Ovary (tissue), 10 donors: ENCODE data around the gene CD3D. TPM values are rescaled to one million over a fixed set of nuclear protein-coding genes. Genes with fewer than 3 reads are reported as not detected.

Experiments
- DNase-seq, 5 donors: peaks; one replicate each; pipeline ENCODE4 v3.0.0-alpha.2; 2019 to 2020
- H3K27ac ChIP-seq, 2 donors: fragments of 200-600 bp; one replicate each; pipeline versions ENCODE4 v1.5.1 to v1.8.0; 2019 to 2022
- H3K27me3 ChIP-seq: fragments of 200-600 bp; one replicate; pipeline ENCODE4 v1.8.0; 2022
- H3K36me3 ChIP-seq: fragments of 200-600 bp; sonication (generic); one replicate; pipeline ENCODE4 v1.5.1; 2019
- H3K4me1 ChIP-seq: one replicate; pipeline ENCODE4 v1.8.1; 2013; ENCODE audit warnings: mild to moderate bottlenecking, moderate library complexity; ENCODE audit not compliant: insufficient read depth
- H3K4me3 ChIP-seq: fragments of 200-600 bp; sonication (generic); one replicate; pipeline ENCODE4 v1.5.1; 2017
- H3K9me3 ChIP-seq, 2 donors: fragments of 200-600 bp in 1 of 2; sonication (generic) in 1 of 2; one replicate each; pipeline versions ENCODE4 v1.5.1 to v1.8.1; 2013 to 2019; ENCODE audit warnings: mild to moderate bottlenecking in 1 of 2, moderate library complexity in 1 of 2
- EP300 ChIP-seq: sonication (generic); formaldehyde crosslinking; IDR thresholded peaks from one replicate; pipeline ENCODE4 v1.6.1; 2017; ENCODE audit warnings: antibody characterized with exemption
- POLR2A ChIP-seq: fragments of 450-650 bp; IDR thresholded peaks from one replicate; pipeline ENCODE4 v1.6.1; 2017; ENCODE audit warnings: antibody characterized with exemption, mild to moderate bottlenecking, moderate library complexity
- WGBS, 3 donors: extraction: QIAGEN DNeasy Blood & Tissue Kit in 1 of 3; methylation state at CpG; one replicate each; pipeline versions ENCODE4 v1.1.5 to v1.1.7; 2013 to 2017; 5-methylcytosine and 5-hydroxymethylcytosine counted together
- intact Hi-C, 4 donors: fragments of 100-400 bp; cut with DNase I; formaldehyde crosslinking; loops; one replicate each; pipeline versions ENCODE4 v1.11.0 to v1.15.1; 2022 to 2023
- long read RNA-seq, 3 donors: library from polyadenylated mRNA in 2 of 3; unstranded in 2 of 3; transcript quantifications; one replicate each; pipeline ENCODE4 v2.0.0 and lab custom pipeline, GENCODE V29; 2021 to 2026
- polyA plus RNA-seq, 2 donors: library from polyadenylated mRNA; stranded (reverse); fragments of 200-250 nt in 1 of 2; fragments of 350-450 nt in 1 of 2; fragmentation: Illumina TruSeq in 1 of 2; extraction: RNeasy Lipid Tissue Mini Kit (QIAGEN cat#74804) in 1 of 2; gene quantifications; one replicate each; pipeline ENCODE4 v1.2.3, GENCODE V29; 2013 to 2014
- total RNA-seq, 7 donors: library from RNA; depleted of rRNA in 2 of 7; stranded (reverse); fragments of >200 nt in 2 of 7; fragmentation: NEBNext Ultra II Directional in 3 of 7; extraction: Animal tissue kit (Norgen Biotek cat#: 25700) in 3 of 7; gene quantifications; one replicate each; pipeline versions ENCODE4 v1.1.0 to v1.2.4, GENCODE V29; 2016 to 2023
- TF ChIP-seq, protein P1 (sequence below), 3 donors: fragments of 450-650 bp in 2 of 3; fragments of 200-600 bp in 1 of 3; IDR thresholded peaks; one replicate each; pipeline versions ENCODE4 v1.5.1 to v1.8.0; 2016 to 2022; ENCODE audit warnings: antibody characterized with exemption in 3 of 3, mild to moderate bottlenecking in 1 of 3
- donor health status: DM: no; HTN: no; CAD: no; lungs with moderate emphysema.
- donor health status: DM: no; HTN: no; CAD: no.
- donor health status: Bipolar disorder and iron deficiency.
- donor health status: DM: yes; HTN: yes; CAD: no.
- donor health status: DM: no; HTN: no; CAD: no.
- donor health status: DM: yes; HTN: yes; CAD: no.

Gene CD3D
- total RNA-seq (1 to 10 TPM in 4 of 7 donors, under 1 TPM in 2, not detected in 1; 0.47 to 7.7 (median 1.4) TPM), polyA plus RNA-seq (10 to 100 TPM in 1 of 2 donors, under 1 TPM in 1; 0.85 to 11.6 TPM)
- long read RNA-seq, donor 1 = 0 reads
- long read RNA-seq, donor 2 = 0 reads
- long read RNA-seq, donor 3, partial matches to known transcripts = 0 of 1 reads
- long read RNA-seq, donor 3, other reads (novel, unspliced or antisense) = 0 of 1 reads

DNA sequence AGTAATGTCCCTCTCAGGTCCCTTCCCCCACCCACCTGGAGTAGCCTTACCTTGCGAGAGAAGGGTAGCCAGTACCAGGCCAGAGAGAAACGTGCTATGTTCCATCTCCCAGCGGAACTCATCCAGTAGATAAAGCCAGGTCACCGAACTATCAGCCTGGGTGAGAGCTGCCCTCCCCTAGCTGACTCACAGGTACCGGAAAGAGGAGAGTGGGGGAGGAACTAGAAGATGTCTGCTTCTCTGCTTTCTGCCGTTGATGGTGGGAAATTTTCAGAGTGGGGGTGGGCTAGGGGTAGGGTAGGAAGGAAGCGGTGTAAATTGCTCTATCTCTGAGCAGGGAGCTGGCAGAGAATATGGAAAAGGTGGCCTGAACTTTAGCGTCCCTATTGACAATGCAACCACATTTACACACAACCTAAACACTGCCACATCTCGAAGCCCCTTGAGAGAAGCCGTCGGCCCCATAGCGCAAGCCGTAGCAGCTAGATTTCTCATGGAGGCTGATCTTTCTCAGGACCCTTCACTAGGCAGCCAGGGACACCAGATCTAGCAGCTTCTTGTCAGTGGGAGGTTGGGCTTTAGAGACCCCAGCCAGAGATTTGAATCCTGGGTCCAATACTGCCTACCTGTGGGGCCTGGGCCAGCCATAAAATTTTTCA, at the start of gene CD3D:
Gene CD3D (minus strand): TSS at position 203 of the 659 bp plus-strand sequence. CDS start 98 bp downstream, at position 105.
- H3K9me3 ChIP-seq = no peaks in the 10 kb centered on the region
- intact Hi-C loops = no loop called here
- H3K4me1 ChIP-seq = no peaks in the 10 kb centered on the region
- H3K4me3 ChIP-seq = no peak within 1 kb of the TSS
- no peaks in the 10 kb centered on the region for H3K27me3 ChIP-seq
- TF ChIP-seq EP300 (no peak), POLR2A (no peak)
- TF ChIP-seq, protein P1, sequence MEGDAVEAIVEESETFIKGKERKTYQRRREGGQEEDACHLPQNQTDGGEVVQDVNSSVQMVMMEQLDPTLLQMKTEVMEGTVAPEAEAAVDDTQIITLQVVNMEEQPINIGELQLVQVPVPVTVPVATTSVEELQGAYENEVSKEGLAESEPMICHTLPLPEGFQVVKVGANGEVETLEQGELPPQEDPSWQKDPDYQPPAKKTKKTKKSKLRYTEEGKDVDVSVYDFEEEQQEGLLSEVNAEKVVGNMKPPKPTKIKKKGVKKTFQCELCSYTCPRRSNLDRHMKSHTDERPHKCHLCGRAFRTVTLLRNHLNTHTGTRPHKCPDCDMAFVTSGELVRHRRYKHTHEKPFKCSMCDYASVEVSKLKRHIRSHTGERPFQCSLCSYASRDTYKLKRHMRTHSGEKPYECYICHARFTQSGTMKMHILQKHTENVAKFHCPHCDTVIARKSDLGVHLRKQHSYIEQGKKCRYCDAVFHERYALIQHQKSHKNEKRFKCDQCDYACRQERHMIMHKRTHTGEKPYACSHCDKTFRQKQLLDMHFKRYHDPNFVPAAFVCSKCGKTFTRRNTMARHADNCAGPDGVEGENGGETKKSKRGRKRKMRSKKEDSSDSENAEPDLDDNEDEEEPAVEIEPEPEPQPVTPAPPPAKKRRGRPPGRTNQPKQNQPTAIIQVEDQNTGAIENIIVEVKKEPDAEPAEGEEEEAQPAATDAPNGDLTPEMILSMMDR (IDR thresholded peaks at IDR 0.05) = no peak
- H3K36me3 ChIP-seq = no peaks in the 10 kb centered on the region
- H3K27ac ChIP-seq = no peak within 1 kb of the TSS
- DNase-seq = no peak
- 65 to 69% (median 67%) methylated on average over 13 of the region's 13 CpGs for WGBS, 3 donors

DNA sequence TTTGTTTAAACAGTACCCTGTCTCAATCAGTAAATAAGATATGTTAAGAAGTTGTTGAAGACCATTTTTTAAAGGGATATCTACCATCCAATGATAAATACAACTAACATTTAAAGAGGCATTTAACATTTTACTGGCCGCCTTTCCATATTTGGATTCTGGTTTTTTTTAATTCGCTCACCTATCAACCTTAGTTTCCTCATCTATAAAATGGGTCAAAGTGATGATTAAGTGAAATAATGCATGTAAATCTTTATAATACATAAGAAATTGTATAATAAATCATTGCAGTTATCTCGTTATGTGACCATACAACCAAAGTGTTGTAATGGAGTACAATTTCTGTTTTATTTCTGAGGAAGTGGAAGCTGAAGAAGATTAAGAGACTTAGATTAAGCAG, 41.2 kb upstream of the CD3D start:
- no peaks in the 10 kb centered on the region for H3K27me3 ChIP-seq
- no peak for TF ChIP-seq POLR2A
- no peak for TF ChIP-seq EP300
- TF ChIP-seq, protein P1 (IDR thresholded peaks at IDR 0.05) = no peak
- H3K36me3 ChIP-seq = no peaks in the 10 kb centered on the region
- DNase-seq = no peak
- H3K4me1 ChIP-seq = no peaks in the 10 kb centered on the region
- intact Hi-C loops = no loop called here
- WGBS, 3 donors = 93 to 96% (median 96%) methylated on average over 3 of the region's 3 CpGs
- no peak overlapping the region for H3K27ac ChIP-seq
- no peaks in the 10 kb centered on the region for H3K9me3 ChIP-seq
- no peak overlapping the region for H3K4me3 ChIP-seq

DNA sequence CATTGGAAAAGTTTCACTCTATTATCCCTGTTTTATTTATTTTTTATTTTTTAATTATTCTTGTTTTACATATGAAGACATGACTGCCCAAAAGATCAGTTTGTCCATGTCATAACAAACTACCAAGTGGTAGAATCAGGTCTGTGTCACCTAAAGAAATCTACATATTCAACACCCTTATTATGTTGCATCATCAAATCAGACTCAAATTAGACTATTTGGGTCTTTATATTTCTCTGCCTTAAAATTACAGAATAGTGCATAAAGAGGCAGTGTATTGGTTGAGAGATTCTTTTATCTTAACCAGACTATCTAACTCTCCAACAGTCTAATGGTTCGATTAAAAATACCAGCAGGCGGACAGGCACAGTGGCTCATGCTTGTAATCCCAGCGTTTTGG, 40.4 kb upstream of the CD3D start:
- TF ChIP-seq POLR2A (no peak), EP300 (no peak)
- TF ChIP-seq, protein P1 (IDR thresholded peaks at IDR 0.05) = no peak
- intact Hi-C loops = no loop called here
- 93 to 95% (median 94%) methylated on average over 3 of the region's 3 CpGs for WGBS, 3 donors
- no peaks in the 10 kb centered on the region for H3K36me3 ChIP-seq
- no peaks in the 10 kb centered on the region for H3K27me3 ChIP-seq
- H3K4me3 ChIP-seq = no peak overlapping the region
- H3K9me3 ChIP-seq = no peaks in the 10 kb centered on the region
- no peak for DNase-seq
- no peaks in the 10 kb centered on the region for H3K4me1 ChIP-seq
- no peak overlapping the region for H3K27ac ChIP-seq

DNA sequence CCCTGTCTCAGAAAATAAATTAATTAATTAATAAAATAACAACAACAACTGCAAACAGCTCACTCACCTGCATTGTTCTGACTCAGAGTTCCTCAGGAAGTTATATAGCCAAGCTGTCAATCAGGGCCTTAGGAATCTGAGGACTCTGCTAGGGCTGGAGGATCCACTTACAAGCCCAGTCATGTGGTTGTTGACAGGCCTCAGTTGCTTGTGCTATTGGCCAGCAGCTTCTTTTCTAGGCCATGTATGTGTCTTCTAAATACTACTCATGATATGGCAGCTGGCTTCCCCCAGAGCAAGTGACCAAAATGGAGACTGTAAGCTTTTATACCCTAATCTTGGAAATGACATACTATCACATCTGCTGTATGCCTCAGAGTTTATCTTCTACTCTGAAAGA, 38.1 kb upstream of the CD3D start:
- no peak for DNase-seq
- Histone ChIP-seq H3K4me1 (no peaks in the 10 kb centered on the region), H3K27ac (no peak overlapping the region), H3K9me3 (no peaks in the 10 kb centered on the region), H3K4me3 (no peak overlapping the region), H3K36me3 (no peaks in the 10 kb centered on the region), H3K27me3 (no peaks in the 10 kb centered on the region)
- intact Hi-C loops = no loop called here
- TF ChIP-seq EP300 (no peak), POLR2A (no peak)
- TF ChIP-seq, protein P1 (IDR thresholded peaks at IDR 0.05) = no peak
